ENCODE results near the gene CDH23. TPM values are rescaled to one million over a fixed set of nuclear protein-coding genes. Genes with fewer than 3 reads are reported as not detected.

The CDH23 gene
- total and polyA plus RNA-seq, 2 experiments from 2014 or later: 0.08 TPM; not detected in 1

GRCh38 chr10:71749396-71749795 is 352.7 kb downstream of the CDH23 start:
- WGBS, 2 experiments (ENCODE audit: low coverage in 1 of 2, low lambda C conversion rate in 2 of 2, missing lambda C conversion rate in 2 of 2): 80 to 84% methylated on average over 4 of the region's 4 CpGs

GRCh38 chr10:71750124-71750841 is 353.6 kb downstream of the CDH23 start:
- Histone ChIP-seq H3K27ac (no peak overlapping the region), H4K20me1 (ENCODE audit: insufficient read depth) (no peaks in the 10 kb centered on the region), H3K79me2 (ENCODE audit: insufficient read depth) (no peaks in the 10 kb centered on the region), H3K4me1 (ENCODE audit: insufficient read depth) (no peaks in the 10 kb centered on the region), H3K9me2 (ENCODE audit: insufficient read depth) (no peaks in the 10 kb centered on the region), H3K9ac (no peak overlapping the region), H3K9me3 (ENCODE audit: low read depth) (no peaks in the 10 kb centered on the region), H2AFZ (no peak overlapping the region), H3K27me3 (replicated peaks; ENCODE audit: insufficient read depth) (no peaks in the 10 kb centered on the region), H3F3A (ENCODE audit: insufficient read depth) (no peaks in the 10 kb centered on the region), H3K4me3 (no peak overlapping the region), H3K36me3 (ENCODE audit: low read depth) (peaks cover 9% of the 10 kb centered on the region; the same call in 1 of the 2 replicates), H3K4me2 (ENCODE audit: unreplicated experiment) (no peak overlapping the region)
- no peak for DNase-seq
- in situ Hi-C loops (cut with MboI): no loop called here
- 85 to 91% methylated on average over 15 of the region's 15 CpGs for WGBS, 2 experiments (ENCODE audit: low coverage in 1 of 2, low lambda C conversion rate in 2 of 2, missing lambda C conversion rate in 2 of 2)
- TF ChIP-seq EZH2 (IDR thresholded peaks at IDR 0.05; ENCODE audit: insufficient read depth, poor library complexity, severe bottlenecking) (no peak), EZH2phosphoT487 (IDR thresholded peaks at IDR 0.05; ENCODE audit: insufficient read depth, low read depth) (no peak)

More at GRCh38 chr10:71749396-71749795, 352.7 kb downstream of the CDH23 start:
- H3F3A ChIP-seq (ENCODE audit: insufficient read depth): no peaks in the 10 kb centered on the region
- H3K9ac ChIP-seq: no peak overlapping the region
- no peaks in the 10 kb centered on the region for H3K79me2 ChIP-seq (ENCODE audit: insufficient read depth)
- H3K27ac ChIP-seq: no peak overlapping the region
- no peaks in the 10 kb centered on the region for H3K9me3 ChIP-seq (ENCODE audit: low read depth)
- H3K36me3 ChIP-seq (ENCODE audit: low read depth): peaks cover 9% of the 10 kb centered on the region; the same call in 1 of the 2 replicates
- H3K4me2 ChIP-seq (ENCODE audit: unreplicated experiment): no peak overlapping the region
- TF ChIP-seq EZH2phosphoT487 (IDR thresholded peaks at IDR 0.05; ENCODE audit: insufficient read depth, low read depth): no peak
- no peaks in the 10 kb centered on the region for H3K9me2 ChIP-seq (ENCODE audit: insufficient read depth)
- no peak for DNase-seq
- H4K20me1 ChIP-seq (ENCODE audit: insufficient read depth): no peaks in the 10 kb centered on the region
- no peak overlapping the region for H3K4me3 ChIP-seq
- in situ Hi-C loops (cut with MboI): no loop called here
- no peaks in the 10 kb centered on the region for H3K4me1 ChIP-seq (ENCODE audit: insufficient read depth)
- H2AFZ ChIP-seq: no peak overlapping the region
- H3K27me3 ChIP-seq (replicated peaks; ENCODE audit: insufficient read depth): no peaks in the 10 kb centered on the region

GRCh38 chr10:71750986-71751385 is 354.3 kb downstream of the CDH23 start:
- Histone ChIP-seq H3K27me3 (replicated peaks; ENCODE audit: insufficient read depth) (no peaks in the 10 kb centered on the region), H3K79me2 (ENCODE audit: insufficient read depth) (no peaks in the 10 kb centered on the region), H3K4me2 (ENCODE audit: unreplicated experiment) (no peak overlapping the region), H3K9me2 (ENCODE audit: insufficient read depth) (no peaks in the 10 kb centered on the region), H3K9ac (no peak overlapping the region), H4K20me1 (ENCODE audit: insufficient read depth) (no peaks in the 10 kb centered on the region), H3K9me3 (ENCODE audit: low read depth) (no peaks in the 10 kb centered on the region), H3K27ac (no peak overlapping the region), H3F3A (ENCODE audit: insufficient read depth) (no peaks in the 10 kb centered on the region), H3K36me3 (ENCODE audit: low read depth) (peaks cover 9% of the 10 kb centered on the region; the same call in 1 of the 2 replicates), H3K4me3 (no peak overlapping the region), H3K4me1 (ENCODE audit: insufficient read depth) (no peaks in the 10 kb centered on the region), H2AFZ (no peak overlapping the region)
- 72 to 92% methylated on average over 3 to 5 of the region's 5 CpGs for WGBS, 2 experiments (ENCODE audit: low coverage in 1 of 2, low lambda C conversion rate in 2 of 2, missing lambda C conversion rate in 2 of 2)
- TF ChIP-seq EZH2phosphoT487 (IDR thresholded peaks at IDR 0.05; ENCODE audit: insufficient read depth, low read depth) (no peak), EZH2 (IDR thresholded peaks at IDR 0.05; ENCODE audit: insufficient read depth, poor library complexity, severe bottlenecking) (no peak)
- in situ Hi-C loops (cut with MboI): no loop called here
- DNase-seq: no peak

- Histone ChIP-seq H3K27me3 (replicated peaks; ENCODE audit: insufficient read depth) (no peaks in the 10 kb centered on the region), H3K9me2 (ENCODE audit: insufficient read depth) (no peaks in the 10 kb centered on the region), H3K36me3 (ENCODE audit: low read depth) (peaks cover 9% of the 10 kb centered on the region; the same call in 1 of the 2 replicates), H3F3A (ENCODE audit: insufficient read depth) (no peaks in the 10 kb centered on the region), H3K9me3 (ENCODE audit: low read depth) (no peaks in the 10 kb centered on the region), H3K79me2 (ENCODE audit: insufficient read depth) (no peaks in the 10 kb centered on the region), H3K4me1 (ENCODE audit: insufficient read depth) (no peaks in the 10 kb centered on the region), H2AFZ (no peak overlapping the region), H4K20me1 (ENCODE audit: insufficient read depth) (no peaks in the 10 kb centered on the region), H3K4me2 (ENCODE audit: unreplicated experiment) (no peak overlapping the region), H3K4me3 (no peak overlapping the region), H3K27ac (no peak overlapping the region), H3K9ac (no peak overlapping the region)
- DNase-seq: no peak
- 72 to 78% methylated on average over 9 to 14 of the region's 14 CpGs for WGBS, 2 experiments (ENCODE audit: low coverage in 1 of 2, low lambda C conversion rate in 2 of 2, missing lambda C conversion rate in 2 of 2)
- in situ Hi-C loops (cut with MboI): no loop called here
- no peak for TF ChIP-seq EZH2phosphoT487 (IDR thresholded peaks at IDR 0.05; ENCODE audit: insufficient read depth, low read depth)
- TF ChIP-seq EZH2 (IDR thresholded peaks at IDR 0.05; ENCODE audit: insufficient read depth, poor library complexity, severe bottlenecking): no peak
Measured at GRCh38 chr10:71751515-71752224, 354.9 kb downstream of the CDH23 start.

All from GM23248 (cell line).